Spleen (tissue), 7 donors: ENCODE measurements around the gene CCSER2.

Source experiments
- CTCF ChIP-seq, 11 experiments: fragments of 200-600 bp in 7 of 11; fragments of 450-650 bp in 4 of 11; sonication (generic) in 4 of 11; IDR thresholded peaks in 8 of 11; conservative IDR thresholded peaks in 3 of 11; 1 replicate in 7 of 11; 2 replicates in 4 of 11; pipeline versions ENCODE4 v1.4.0 to v1.8.0; 2016 to 2021; ENCODE audit warnings: antibody characterized with exemption in 11 of 11, inconsistent platforms in 4 of 11, mild to moderate bottlenecking in 1 of 11
- POLR2A ChIP-seq, 3 donors: fragments of 450-650 bp; IDR thresholded peaks; one replicate each; pipeline ENCODE4 v1.5.1; 2017; ENCODE audit warnings: antibody characterized with exemption in 3 of 3, mild to moderate bottlenecking in 1 of 3
- POLR2AphosphoS5 ChIP-seq, 3 donors: sonication (generic); formaldehyde crosslinking; IDR thresholded peaks; one replicate each; pipeline ENCODE4 v1.5.1; 2017; ENCODE audit warnings: antibody characterized with exemption in 3 of 3
- donor health status: DM: no; HTN: no; CAD: no; lungs with moderate emphysema.
- donor health status: DM: no; HTN: no; CAD: no.
- donor health status: DM: no; HTN: no; CAD: no.

GRCh38 chr10:84308481-84309304 is 19.7 kb upstream of the CCSER2 start:
- TF ChIP-seq POLR2AphosphoS5 (IDR thresholded peaks at IDR 0.05) = no peak
- no peak for TF ChIP-seq CTCF (IDR thresholded peaks at IDR 0.05 in 8 of 11, conservative IDR thresholded peaks at IDR 0.05 in 3 of 11)
- no peak for TF ChIP-seq POLR2A (IDR thresholded peaks at IDR 0.05)
